ENCODE measurements around the gene WIZ.

WIZ gene

DNA sequence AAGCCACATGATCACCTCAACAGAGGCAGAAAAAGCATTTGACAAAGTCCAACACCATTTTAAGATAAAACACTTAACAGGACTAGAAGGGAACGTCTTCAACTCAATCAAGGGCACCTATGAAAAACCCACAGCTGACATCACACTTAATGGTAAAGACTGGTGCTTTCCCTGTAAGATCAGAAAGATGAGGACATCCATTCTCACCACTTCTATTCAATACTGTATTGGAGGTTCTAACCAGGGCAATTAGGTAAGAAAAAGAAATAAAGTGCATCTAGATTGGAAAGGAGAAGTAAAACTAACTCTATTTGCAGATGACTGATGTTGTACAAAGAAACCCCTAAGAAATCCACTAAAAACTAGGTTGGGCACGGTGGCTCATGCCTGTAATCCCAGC, 58.9 kb downstream of the WIZ start:
- no peaks in the 10 kb centered on the region for H3K9me3 ChIP-seq (ENCODE audit: control insufficient read depth, insufficient read depth, low read depth, low read length)
- ChIA-PET CTCF (no interaction called here), POLR2A (interaction anchor here (0.6 to 0.7 kb wide), 2 partner anchors 8 to 877 kb away, joined by 5 to 7 read pairs; no protein-coding TSS in a partner anchor)
- no peaks in the 10 kb centered on the region for H3K4me1 ChIP-seq (ENCODE audit: control insufficient read depth, insufficient read depth, low read length)
- no peak overlapping the region for H3K4me3 ChIP-seq (ENCODE audit: low read depth, low read length)
- no peak overlapping the region for H3K27ac ChIP-seq (ENCODE audit: extremely low read depth, low read depth, low read length)
- H3K36me3 ChIP-seq (ENCODE audit: control insufficient read depth in 2 of 2, insufficient read depth in 1 of 2, low read length in 2 of 2) = peaks cover 40 to 57% of the 10 kb centered on the region in 2 experiments
- TF ChIP-seq ZNF174 (tag by site-specific recombination; IDR thresholded peaks at IDR 0.05) (no peak), ZNF623 (tag by site-specific recombination; IDR thresholded peaks at IDR 0.05) (no peak), ZNF701 (tag by site-specific recombination; IDR thresholded peaks at IDR 0.05) (no peak), ZEB2 (tag by site-specific recombination; IDR thresholded peaks at IDR 0.05) (no peak), ZNF169 (tag by site-specific recombination; IDR thresholded peaks at IDR 0.05) (no peak), ZNF292 (tag by site-specific recombination; IDR thresholded peaks at IDR 0.05; ENCODE audit: borderline replicate concordance, low read depth) (no peak), ZSCAN30 (tag by site-specific recombination; IDR thresholded peaks at IDR 0.05) (no peak), ZBTB20 (tag by site-specific recombination; IDR thresholded peaks at IDR 0.05) (no peak), ZNF629 (tag by site-specific recombination; IDR thresholded peaks at IDR 0.05) (no peak), MZF1 (tag by site-specific recombination; IDR thresholded peaks at IDR 0.05; ENCODE audit: borderline replicate concordance) (no peak), ZNF366 (tag by site-specific recombination; conservative IDR thresholded peaks at IDR 0.05) (no peak), ZNF514 (tag by site-specific recombination; IDR thresholded peaks at IDR 0.05) (no peak), ZNF843 (tag by site-specific recombination; IDR thresholded peaks at IDR 0.05) (no peak), ZNF777 (tag by site-specific recombination; IDR thresholded peaks at IDR 0.05; ENCODE audit: borderline replicate concordance) (no peak), ZNF394 (tag by site-specific recombination; IDR thresholded peaks at IDR 0.05; ENCODE audit: borderline replicate concordance) (no peak), ZNF341 (tag by site-specific recombination; IDR thresholded peaks at IDR 0.05; ENCODE audit: low read depth) (no peak)

DNA sequence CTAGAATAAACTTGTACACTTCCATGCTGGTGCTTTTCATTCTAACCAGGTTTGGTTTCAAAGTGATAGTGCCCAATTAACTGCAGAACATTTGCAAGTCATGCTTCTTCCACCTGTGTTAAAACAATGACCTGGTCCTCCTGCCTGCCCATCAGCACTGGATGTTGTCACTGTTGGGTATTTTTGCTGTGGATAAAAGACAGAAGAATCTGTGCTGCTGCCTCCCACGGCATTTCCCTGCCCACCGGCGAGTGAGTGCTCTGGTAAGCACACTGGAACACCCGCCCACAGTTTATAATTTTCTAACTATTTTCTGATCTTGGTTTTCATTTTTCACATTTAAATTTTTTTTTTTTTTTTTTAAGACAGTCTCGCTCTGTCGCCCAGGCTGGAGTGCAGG, 67.9 kb downstream of the WIZ start:
- POLR2A ChIA-PET = no interaction called here
- H3K4me3 ChIP-seq (ENCODE audit: low read depth, low read length) = no peak overlapping the region
- CTCF ChIA-PET = no interaction called here
- H3K4me1 ChIP-seq (ENCODE audit: control insufficient read depth, insufficient read depth, low read length) = peaks cover 4% of the 10 kb centered on the region
- H3K27ac ChIP-seq (ENCODE audit: extremely low read depth, low read depth, low read length) = no peak overlapping the region
- no peaks in the 10 kb centered on the region for H3K9me3 ChIP-seq (ENCODE audit: control insufficient read depth, insufficient read depth, low read depth, low read length)
- TF ChIP-seq GLIS2 (tag by site-specific recombination; IDR thresholded peaks at IDR 0.05) (no peak), ZNF777 (tag by site-specific recombination; IDR thresholded peaks at IDR 0.05; ENCODE audit: borderline replicate concordance) (no peak), PBX3 (CRISPR knock-in tag; IDR thresholded peaks at IDR 0.05) (no peak), EGR2 (tag by site-specific recombination; IDR thresholded peaks at IDR 0.05; ENCODE audit: low read depth) (peak; percentile 79), ZFHX2 (tag by site-specific recombination; conservative IDR thresholded peaks at IDR 0.05) (peak; percentile 69), ZNF600 (tag by site-specific recombination; IDR thresholded peaks at IDR 0.05) (peak; percentile 60), ZNF677 (tag by site-specific recombination; IDR thresholded peaks at IDR 0.05) (no peak)
- TF ChIP-seq, protein P1, sequence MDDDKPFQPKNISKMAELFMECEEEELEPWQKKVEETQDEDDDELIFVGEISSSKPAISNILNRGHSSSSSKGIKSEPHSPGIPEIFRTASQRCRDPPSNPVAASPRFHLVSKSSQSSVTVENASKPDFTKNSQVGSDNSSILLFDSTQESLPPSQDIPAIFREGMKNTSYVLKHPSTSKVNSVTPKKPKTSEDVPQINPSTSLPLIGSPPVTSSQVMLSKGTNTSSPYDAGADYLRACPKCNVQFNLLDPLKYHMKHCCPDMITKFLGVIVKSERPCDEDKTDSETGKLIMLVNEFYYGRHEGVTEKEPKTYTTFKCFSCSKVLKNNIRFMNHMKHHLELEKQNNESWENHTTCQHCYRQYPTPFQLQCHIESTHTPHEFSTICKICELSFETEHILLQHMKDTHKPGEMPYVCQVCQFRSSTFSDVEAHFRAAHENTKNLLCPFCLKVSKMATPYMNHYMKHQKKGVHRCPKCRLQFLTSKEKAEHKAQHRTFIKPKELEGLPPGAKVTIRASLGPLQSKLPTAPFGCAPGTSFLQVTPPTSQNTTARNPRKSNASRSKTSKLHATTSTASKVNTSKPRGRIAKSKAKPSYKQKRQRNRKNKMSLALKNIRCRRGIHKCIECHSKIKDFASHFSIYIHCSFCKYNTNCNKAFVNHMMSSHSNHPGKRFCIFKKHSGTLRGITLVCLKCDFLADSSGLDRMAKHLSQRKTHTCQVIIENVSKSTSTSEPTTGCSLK (tag by site-specific recombination; IDR thresholded peaks at IDR 0.05) = no peak
- H3K36me3 ChIP-seq (ENCODE audit: control insufficient read depth in 2 of 2, insufficient read depth in 1 of 2, low read length in 2 of 2) = peaks cover 14 to 30% of the 10 kb centered on the region in 2 experiments; a peak in 2 of 3 replicates

All from HEK293 (cell line).